GM12878 (cell line): Measurements from ENCODE around the gene PTGDR2. TPM values are rescaled to one million over a fixed set of nuclear protein-coding genes. Genes with fewer than 3 reads are reported as not detected.

Source experiments
- ATAC-seq: fragments of 200-7000 bp; cut with Tn5 transposase; 3 replicates; pipeline ENCODE4 v1.9.1; 2020; ENCODE audit warnings: mild to moderate bottlenecking, moderate library complexity
- BruUV-seq: library from RNA; stranded (reverse); fragments of 400-500 nt; replicated peaks from 2 replicates; lab custom pipeline; 2021; lab: Mats Ljungman, UMichigan
- CTCF ChIA-PET: fragments of 300-600 bp; sonication (Branson Sonifier 250); formaldehyde crosslinking; extraction: SDS; loops from one replicate; lab custom pipeline; 2021; ENCODE audit warnings: inconsistent platforms; lab: Yijun Ruan, JAX
- POLR2A ChIA-PET: fragments of 350-600 bp; formaldehyde crosslinking; extraction: SDS; loops from one replicate; lab custom pipeline; 2021; ENCODE audit warnings: inconsistent platforms; lab: Charles Lee
- RAD21 ChIA-PET: fragments of 300-600 bp; sonication (Branson Sonifier 250); formaldehyde crosslinking; loops from one replicate; lab custom pipeline; 2023; ENCODE audit warnings: antibody characterized with exemption; ENCODE audit not compliant: unreplicated experiment; lab: Charles Lee
- SMC1A ChIA-PET: fragments of 300-600 bp; sonication (Branson Sonifier 250); formaldehyde crosslinking; loops from one replicate; lab custom pipeline; 2023; ENCODE audit not compliant: unreplicated experiment, uncharacterized antibody; lab: Charles Lee
- DNase-seq: peaks from one replicate; pipeline ENCODE4 v3.0.0-alpha.2; 2011; ENCODE audit warnings: low read depth, low spot score
- FAIRE-seq: peaks from 3 replicates; lab custom pipeline; 2011; peaks lifted over from hg19 to GRCh38; lab: Jason Lieb, UNC
- H2AFZ ChIP-seq: 2 replicates; pipeline ENCODE4 v1.6.0; 2011; ENCODE audit warnings: low read depth, low read length, control low read depth; ENCODE audit not compliant: control insufficient read depth
- H3K27ac ChIP-seq: 2 replicates; pipeline ENCODE4 v1.5.1; 2011; ENCODE audit warnings: control low read depth; ENCODE audit not compliant: control insufficient read depth, insufficient read depth
- H3K27me3 ChIP-seq, 2 experiments: replicated peaks in 1 of 2; 2 replicates each; pipeline versions ENCODE4 v1.6.0 to v1.6.1; 2011; ENCODE audit warnings: low read length in 1 of 2; ENCODE audit not compliant: control insufficient read depth in 2 of 2, insufficient read depth in 2 of 2
- H3K36me3 ChIP-seq, 2 experiments: 2 replicates each; pipeline ENCODE4 v1.5.1; 2011; ENCODE audit warnings: low read length in 1 of 2; ENCODE audit not compliant: control insufficient read depth in 2 of 2, insufficient read depth in 2 of 2
- H3K4me1 ChIP-seq: 2 replicates; pipeline ENCODE4 v1.6.1; 2011; ENCODE audit warnings: mild to moderate bottlenecking, low read length, moderate library complexity, mixed read lengths; ENCODE audit not compliant: control insufficient read depth, insufficient read depth
- H3K4me2 ChIP-seq: 2 replicates; pipeline ENCODE4 v1.6.0; 2011; ENCODE audit warnings: control low read depth; ENCODE audit not compliant: control insufficient read depth, insufficient read depth
- H3K4me3 ChIP-seq: fragments of 200-600 bp; sonication (generic); 2 replicates; pipeline ENCODE4 v1.5.1; 2016
- H3K79me2 ChIP-seq: 2 replicates; pipeline ENCODE4 v1.6.0; 2011; ENCODE audit warnings: low read length; ENCODE audit not compliant: control insufficient read depth, insufficient read depth
- H3K9ac ChIP-seq: 2 replicates; pipeline ENCODE4 v1.8.0; 2011; ENCODE audit warnings: low read length, control low read depth, mixed read lengths; ENCODE audit not compliant: control insufficient read depth, insufficient read depth
- H3K9me3 ChIP-seq: replicated peaks from 3 replicates; pipeline ENCODE4 v1.5.1; 2011; ENCODE audit warnings: mild to moderate bottlenecking, low read length; ENCODE audit not compliant: control insufficient read depth, insufficient read depth
- H4K20me1 ChIP-seq: 2 replicates; pipeline ENCODE4 v1.6.0; 2011; ENCODE audit not compliant: control insufficient read depth, insufficient read depth
- HCFC1 ChIP-seq: fragments of 150-350 bp; IDR thresholded peaks from 2 replicates; pipeline ENCODE4 v1.6.1; 2014; ENCODE audit warnings: low read length
- PKNOX1 ChIP-seq: fragments of 450-650 bp; IDR thresholded peaks from 2 replicates; pipeline ENCODE4 v1.6.1; 2016; ENCODE audit warnings: mild to moderate bottlenecking
- SKIL ChIP-seq: fragments of 450-650 bp; IDR thresholded peaks from 2 replicates; pipeline ENCODE4 v1.6.1; 2017; ENCODE audit warnings: mild to moderate bottlenecking, low read depth, inconsistent platforms; ENCODE audit not compliant: poor library complexity, severe bottlenecking
- WGBS: methylation state at CpG from one replicate; pipeline ENCODE4 v1.1.6; 2016; ENCODE audit warnings: low lambda C conversion rate; ENCODE audit not compliant: insufficient replicate concordance, insufficient coverage; ENCODE audit errors: missing lambda C conversion rate; 5-methylcytosine and 5-hydroxymethylcytosine counted together
- in situ Hi-C: fragments of 300-500 bp; cut with MboI; formaldehyde crosslinking; loops from 9 replicates; pipeline ENCODE4 v1.14.3; 2018; ENCODE audit warnings: mixed read lengths
- intact Hi-C: fragments of 100-400 bp; cut with micrococcal nuclease; formaldehyde crosslinking; loops from one replicate; pipeline ENCODE4 v1.14.2; 2022; ENCODE audit not compliant: unreplicated experiment
- polyA plus RNA-seq, 11 experiments: library from polyadenylated mRNA; depleted of rRNA in 4 of 11; unstranded in 6 of 11; stranded (reverse) in 5 of 11; fragments of >200 nt; fragmentation: Nextera tagmentation in 4 of 11; fragmentation: Illumina TruSeq in 1 of 11; extraction: Ambion mirVana in 4 of 11; extraction: Trizol in 1 of 11; gene quantifications; 1 replicate in 1 of 11; 2 replicates in 10 of 11; pipeline versions ENCODE4 v1.2.1 to v1.2.3, GENCODE V29; 2011 to 2016; ENCODE audit warnings: inconsistent platforms in 2 of 11, missing spikeins in 2 of 11, low read depth in 1 of 11
- total RNA-seq, 4 experiments: library from RNA; depleted of rRNA in 3 of 4; stranded (reverse); fragments of >200 nt in 3 of 4; fragmentation: Illumina TruSeq in 1 of 4; extraction: Trizol in 1 of 4; gene quantifications; 2 replicates each; pipeline versions ENCODE4 v1.2.1 to v1.2.3, GENCODE V29; 2013 to 2021

The PTGDR2 gene
- total and polyA plus RNA-seq, 10 of the 15 experiments (the other 5 are each of a cell fraction or from before 2014, with no cell fraction given) = 0.01 to 0.28 (median 0.15) TPM; not detected in 6

- Histone ChIP-seq H3K79me2 (no peaks in the 10 kb centered on the region), H3K4me3 (no peak overlapping the region), H4K20me1 (no peaks in the 10 kb centered on the region), H3K27me3 (no peaks in the 10 kb centered on the region), H3K4me1 (no peaks in the 10 kb centered on the region), H3K36me3 (no peaks in the 10 kb centered on the region; a peak in 2 of 4 replicates), H3K9ac (no peak overlapping the region), H3K4me2 (no peak overlapping the region), H3K9me3 (no peaks in the 10 kb centered on the region), H3K27ac (no peak overlapping the region), H2AFZ (no peak overlapping the region)
- in situ Hi-C loops (no loop called here), intact Hi-C loops (no loop called here)
- POLR2A ChIA-PET = no interaction called here
- SMC1A ChIA-PET = no interaction called here
- no peak for TF ChIP-seq SKIL
- no peak for TF ChIP-seq PKNOX1
- no peak for TF ChIP-seq HCFC1
- BruUV-seq = no TSS peak
- WGBS = 43% methylated on average over 13 of the region's 13 CpGs
- ATAC-seq (no peak), FAIRE-seq (no peak), DNase-seq (no peak)
- RAD21 ChIA-PET = interaction anchor here (1.0 kb wide), 1 partner anchor 40 kb away, joined by 3 read pairs; no protein-coding TSS in a partner anchor
- CTCF ChIA-PET = interaction anchor here (0.6 to 1.0 kb wide), 3 partner anchors 14 to 1372 kb away, joined by 3 read pairs; no protein-coding TSS in a partner anchor
Observed at GRCh38 chr11:60870733-60871377, 15.1 kb upstream of the PTGDR2 start.
